ENCODE results near the gene ANKRD33B. TPM values are rescaled to one million over a fixed set of nuclear protein-coding genes. Genes with fewer than 3 reads are reported as not detected.
A peak's percentile ranks its signal among the peaks of the same experiment; 100 is the strongest.

The ANKRD33B gene
- total RNA-seq, 1 donor from 2014 or later, result 21.4 TPM

GRCh38 chr5:10556289-10556807 is 7.5 kb upstream of the ANKRD33B start:
- Mint-ChIP-seq H3K36me3 (ENCODE audit: low read depth) (no peaks in the 10 kb centered on the region), H3K4me1 (ENCODE audit: low read depth) (peaks cover 31% of the 10 kb centered on the region), H3K4me3 (no peak overlapping the region), H3K27me3 (ENCODE audit: insufficient read depth) (peaks cover 48% of the 10 kb centered on the region), H3K9me3 (no peaks in the 10 kb centered on the region), H3K27ac (no peak overlapping the region)
- intact Hi-C loops (cut with micrococcal nuclease), result no loop called here
- DNase-seq (ENCODE audit: low spot score), result no peak

GRCh38 chr5:10556893-10557746 is 6.8 kb upstream of the ANKRD33B start:
- intact Hi-C loops (cut with micrococcal nuclease), result no loop called here
- no peak overlapping the region for H3K27ac Mint-ChIP-seq
- H3K36me3 Mint-ChIP-seq (ENCODE audit: low read depth), result no peaks in the 10 kb centered on the region
- no peak for DNase-seq (ENCODE audit: low spot score)
- peaks cover 49% of the 10 kb centered on the region for H3K27me3 Mint-ChIP-seq (ENCODE audit: insufficient read depth)
- H3K9me3 Mint-ChIP-seq, result no peaks in the 10 kb centered on the region
- H3K4me1 Mint-ChIP-seq (ENCODE audit: low read depth), result peaks cover 32% of the 10 kb centered on the region
- no peak overlapping the region for H3K4me3 Mint-ChIP-seq

- Mint-ChIP-seq H3K27me3 (ENCODE audit: insufficient read depth) (peaks cover 47% of the 10 kb centered on the region), H3K9me3 (no peaks in the 10 kb centered on the region), H3K36me3 (ENCODE audit: low read depth) (no peaks in the 10 kb centered on the region), H3K4me1 (ENCODE audit: low read depth) (peaks cover 21% of the 10 kb centered on the region), H3K4me3 (no peak overlapping the region), H3K27ac (no peak overlapping the region)
- intact Hi-C loops (cut with micrococcal nuclease), result no loop called here
- no peak for DNase-seq (ENCODE audit: low spot score)
Observed at GRCh38 chr5:10559151-10559550, 4.7 kb upstream of the ANKRD33B start.

GRCh38 chr5:10559871-10560270 is 4.0 kb upstream of the ANKRD33B start:
- H3K27me3 Mint-ChIP-seq (ENCODE audit: insufficient read depth), result peaks cover 45% of the 10 kb centered on the region
- no peak overlapping the region for H3K4me3 Mint-ChIP-seq
- H3K9me3 Mint-ChIP-seq, result no peaks in the 10 kb centered on the region
- H3K36me3 Mint-ChIP-seq (ENCODE audit: low read depth), result no peaks in the 10 kb centered on the region
- intact Hi-C loops (cut with micrococcal nuclease), result loop anchor here (5.0 kb wide), 2 partner anchors 118 to 132 kb away; partner anchors contain the start of gene ROPN1L
- H3K4me1 Mint-ChIP-seq (ENCODE audit: low read depth), result peaks cover 21% of the 10 kb centered on the region
- no peak overlapping the region for H3K27ac Mint-ChIP-seq
- no peak for DNase-seq (ENCODE audit: low spot score)

- peaks cover 33% of the 10 kb centered on the region for H3K27me3 Mint-ChIP-seq (ENCODE audit: insufficient read depth)
- no peak for DNase-seq (ENCODE audit: low spot score)
- peak overlapping the region; percentile 61 for H3K4me3 Mint-ChIP-seq
- no peaks in the 10 kb centered on the region for H3K9me3 Mint-ChIP-seq
- H3K36me3 Mint-ChIP-seq (ENCODE audit: low read depth), result peaks cover under 1% of the 10 kb centered on the region
- peaks cover 45% of the 10 kb centered on the region for H3K4me1 Mint-ChIP-seq (ENCODE audit: low read depth)
- peak overlapping the region; percentile 44 for H3K27ac Mint-ChIP-seq
- intact Hi-C loops (cut with micrococcal nuclease), result loop anchor here (1.0 to 5.0 kb wide), 3 partner anchors 120 to 312 kb away; partner anchors contain the start of genes CCT5 and ROPN1L
Observed at GRCh38 chr5:10562201-10563109, 1.4 kb upstream of the ANKRD33B start.

GRCh38 chr5:10563110-10563944 is 543 bp upstream of the ANKRD33B start:
- H3K4me1 Mint-ChIP-seq (ENCODE audit: low read depth), result peaks cover 54% of the 10 kb centered on the region
- peak overlapping the region; percentile 60 for H3K4me3 Mint-ChIP-seq
- DNase-seq (ENCODE audit: low spot score), result peak; percentile 58
- peaks cover 25% of the 10 kb centered on the region for H3K27me3 Mint-ChIP-seq (ENCODE audit: insufficient read depth)
- peaks cover 9% of the 10 kb centered on the region for H3K36me3 Mint-ChIP-seq (ENCODE audit: low read depth)
- no peak overlapping the region for H3K27ac Mint-ChIP-seq
- no peaks in the 10 kb centered on the region for H3K9me3 Mint-ChIP-seq
- intact Hi-C loops (cut with micrococcal nuclease), result loop anchor here (1.0 to 5.0 kb wide), 3 partner anchors 121 to 313 kb away; partner anchors contain the start of genes CCT5 and ROPN1L

- peak overlapping the region; percentile 95 for H3K4me3 Mint-ChIP-seq
- peaks cover 15% of the 10 kb centered on the region for H3K27me3 Mint-ChIP-seq (ENCODE audit: insufficient read depth)
- no peaks in the 10 kb centered on the region for H3K9me3 Mint-ChIP-seq
- no peak for DNase-seq (ENCODE audit: low spot score)
- peaks cover 49% of the 10 kb centered on the region for H3K4me1 Mint-ChIP-seq (ENCODE audit: low read depth)
- peaks cover 9% of the 10 kb centered on the region for H3K36me3 Mint-ChIP-seq (ENCODE audit: low read depth)
- H3K27ac Mint-ChIP-seq, result peak overlapping the region; percentile 89
- intact Hi-C loops (cut with micrococcal nuclease), result loop anchor here (1.0 to 5.0 kb wide), 8 partner anchors 14 to 211 kb away; partner anchors contain the start of genes DAP and ROPN1L
Observed at GRCh38 chr5:10564838-10565784, 1.2 kb downstream of the ANKRD33B start.

GRCh38 chr5:10565785-10566542 is 2.1 kb downstream of the ANKRD33B start:
- Mint-ChIP-seq H3K9me3 (no peaks in the 10 kb centered on the region), H3K27me3 (ENCODE audit: insufficient read depth) (peaks cover 8% of the 10 kb centered on the region), H3K4me1 (ENCODE audit: low read depth) (peaks cover 43% of the 10 kb centered on the region), H3K27ac (peak overlapping the region; percentile 89), H3K4me3 (peak overlapping the region; percentile 95), H3K36me3 (ENCODE audit: low read depth) (peaks cover 9% of the 10 kb centered on the region)
- no peak for DNase-seq (ENCODE audit: low spot score)
- intact Hi-C loops (cut with micrococcal nuclease), result loop anchor here (1.0 to 2.0 kb wide), 3 partner anchors 10 to 195 kb away; partner anchors contain the start of gene DAP

- H3K27ac Mint-ChIP-seq, result no peak overlapping the region
- intact Hi-C loops (cut with micrococcal nuclease), result loop anchor here (1.0 kb wide), 1 partner anchor 10 kb away; no protein-coding TSS in a partner anchor
- H3K4me1 Mint-ChIP-seq (ENCODE audit: low read depth), result peaks cover 40% of the 10 kb centered on the region
- H3K36me3 Mint-ChIP-seq (ENCODE audit: low read depth), result peaks cover 9% of the 10 kb centered on the region
- H3K4me3 Mint-ChIP-seq, result peak overlapping the region; percentile 95
- DNase-seq (ENCODE audit: low spot score), result no peak
- H3K27me3 Mint-ChIP-seq (ENCODE audit: insufficient read depth), result peaks cover 3% of the 10 kb centered on the region
- no peaks in the 10 kb centered on the region for H3K9me3 Mint-ChIP-seq
Observed at GRCh38 chr5:10566543-10567068, 2.7 kb downstream of the ANKRD33B start.

GRCh38 chr5:10567121-10567591 is 3.3 kb downstream of the ANKRD33B start:
- intact Hi-C loops (cut with micrococcal nuclease), result no loop called here
- Mint-ChIP-seq H3K4me3 (peak overlapping the region; percentile 77), H3K4me1 (ENCODE audit: low read depth) (peaks cover 37% of the 10 kb centered on the region), H3K27ac (no peak overlapping the region), H3K36me3 (ENCODE audit: low read depth) (peaks cover 9% of the 10 kb centered on the region), H3K27me3 (ENCODE audit: insufficient read depth) (peaks cover 3% of the 10 kb centered on the region), H3K9me3 (no peaks in the 10 kb centered on the region)
- no peak for DNase-seq (ENCODE audit: low spot score)

Data from activated T-helper 1 cell treated with anti-CD3 and anti-CD28 coated beads, Interleukin-12 subunit alpha, Interleukin-12 subunit beta, Interleukin-2, Interleukin-4 antibody, amounts not matched to agents 30 ng/mL and 10 ng/mL and 1 ng/mL, durations not matched to agents 14 hours and 24 hours and 36 hours (primary cell).